ENCODE data around the gene CYB5R3.
"Not testable (repeated sequence)": the region's sequence is repeated elsewhere in the genome, so short reads cannot be mapped to it uniquely, and the experiment has no call there.

Gene CYB5R3

GRCh38 chr22:42623756-42624441 is 25.3 kb downstream of the CYB5R3 start:
- no peak for DNase-seq (ENCODE audit: low read depth in 2 of 2)

GRCh38 chr22:42623301-42623751 is 25.9 kb downstream of the CYB5R3 start:
- no peak for DNase-seq (ENCODE audit: low read depth in 2 of 2)

GRCh38 chr22:42622061-42622710 is 27.0 kb downstream of the CYB5R3 start:
- no peak for DNase-seq (ENCODE audit: low read depth in 2 of 2)

- DNase-seq (ENCODE audit: low read depth in 2 of 2), result peak; percentile 30 to 36
Observed at GRCh38 chr22:42621505-42622002, 27.6 kb downstream of the CYB5R3 start.

- DNase-seq (ENCODE audit: low read depth in 2 of 2), result no peak
Observed at GRCh38 chr22:42620084-42620483, 29.1 kb downstream of the CYB5R3 start.

GRCh38 chr22:42619261-42620063 is 29.7 kb downstream of the CYB5R3 start:
- DNase-seq (ENCODE audit: low read depth in 2 of 2), result no peak

- DNase-seq (ENCODE audit: low read depth in 2 of 2), result no peak
Observed at GRCh38 chr22:42617155-42617983, 31.8 kb downstream of the CYB5R3 start.

GRCh38 chr22:42615860-42616175 is 33.4 kb downstream of the CYB5R3 start:
- not testable (repeated sequence) for DNase-seq (ENCODE audit: low read depth in 2 of 2)

- DNase-seq (ENCODE audit: low read depth in 2 of 2), result peak; percentile 84 to 89
Observed at GRCh38 chr22:42615092-42615859, 33.9 kb downstream of the CYB5R3 start.

GRCh38 chr22:42614312-42615091 is 34.7 kb downstream of the CYB5R3 start, which contains the start of gene POLDIP3:
Gene POLDIP3 (minus strand): TSS chr22:42614883. CDS start chr22:42614857, 26 bp downstream.
- DNase-seq (ENCODE audit: low read depth in 2 of 2), result peak; percentile 98

GRCh38 chr22:42613872-42614301 is 35.3 kb downstream of the CYB5R3 start:
- DNase-seq (ENCODE audit: low read depth in 2 of 2), result no peak

- no peak for DNase-seq (ENCODE audit: low read depth in 2 of 2)
Observed at GRCh38 chr22:42612336-42612735, 36.9 kb downstream of the CYB5R3 start.

GRCh38 chr22:42611051-42611450 is 38.1 kb downstream of the CYB5R3 start:
- DNase-seq (ENCODE audit: low read depth in 2 of 2), result no peak

GRCh38 chr22:42610186-42610585 is 39.0 kb downstream of the CYB5R3 start:
- no peak for DNase-seq (ENCODE audit: low read depth in 2 of 2)

- DNase-seq (ENCODE audit: low read depth in 2 of 2), result no peak
Observed at GRCh38 chr22:42608823-42609361, 40.3 kb downstream of the CYB5R3 start.

GRCh38 chr22:42608136-42608822 is 40.9 kb downstream of the CYB5R3 start:
- no peak for DNase-seq (ENCODE audit: low read depth in 2 of 2)

- DNase-seq (ENCODE audit: low read depth in 2 of 2), result not testable (repeated sequence)
Observed at GRCh38 chr22:42607641-42608040, 41.6 kb downstream of the CYB5R3 start.

GRCh38 chr22:42604403-42604802 is 44.8 kb downstream of the CYB5R3 start:
- no peak for DNase-seq (ENCODE audit: low read depth in 2 of 2)

GRCh38 chr22:42603427-42603826 is 45.8 kb downstream of the CYB5R3 start:
- no peak for DNase-seq (ENCODE audit: low read depth in 2 of 2)

Measured in stimulated activated CD8-positive, alpha-beta memory T cell treated with anti-CD3 and anti-CD28 coated beads, Interleukin-15, amount 100 ng/mL, for 48 hours (primary cell).